AG04449 (cell line): ENCODE results near the gene DBF4.
"Not testable (repeated sequence)": the region's sequence is repeated elsewhere in the genome, so short reads cannot be mapped to it uniquely, and the experiment has no call there.

Experiments used
- CTCF ChIA-PET: fragments of 350-600 bp; formaldehyde crosslinking; extraction: SDS; loops from one replicate; lab custom pipeline; 2021; ENCODE audit warnings: antibody characterized with exemption; lab: Yijun Ruan, JAX
- POLR2A ChIA-PET: fragments of 400-600, 350-600 bp; formaldehyde crosslinking; extraction: SDS; loops from one replicate; lab custom pipeline; 2020; ENCODE audit warnings: antibody characterized with exemption, inconsistent platforms; lab: Yijun Ruan, JAX
- DNase-seq: peaks from one replicate; pipeline ENCODE4 v3.0.0-alpha.2; 2010; ENCODE audit warnings: low read depth, low spot score
- H3K4me3 ChIP-seq: 2 replicates; pipeline ENCODE4 v1.5.1; 2011; ENCODE audit warnings: low read depth, mild to moderate bottlenecking, control low read depth, low read length
- TF ChIP-seq, protein P1 (sequence below): IDR thresholded peaks from one replicate; pipeline ENCODE4 v1.5.1; 2011; ENCODE audit warnings: mild to moderate bottlenecking, moderate library complexity, low read length, control low read depth, inconsistent platforms; ENCODE audit not compliant: insufficient read depth; ENCODE audit errors: missing control alignments

The DBF4 gene

DNA sequence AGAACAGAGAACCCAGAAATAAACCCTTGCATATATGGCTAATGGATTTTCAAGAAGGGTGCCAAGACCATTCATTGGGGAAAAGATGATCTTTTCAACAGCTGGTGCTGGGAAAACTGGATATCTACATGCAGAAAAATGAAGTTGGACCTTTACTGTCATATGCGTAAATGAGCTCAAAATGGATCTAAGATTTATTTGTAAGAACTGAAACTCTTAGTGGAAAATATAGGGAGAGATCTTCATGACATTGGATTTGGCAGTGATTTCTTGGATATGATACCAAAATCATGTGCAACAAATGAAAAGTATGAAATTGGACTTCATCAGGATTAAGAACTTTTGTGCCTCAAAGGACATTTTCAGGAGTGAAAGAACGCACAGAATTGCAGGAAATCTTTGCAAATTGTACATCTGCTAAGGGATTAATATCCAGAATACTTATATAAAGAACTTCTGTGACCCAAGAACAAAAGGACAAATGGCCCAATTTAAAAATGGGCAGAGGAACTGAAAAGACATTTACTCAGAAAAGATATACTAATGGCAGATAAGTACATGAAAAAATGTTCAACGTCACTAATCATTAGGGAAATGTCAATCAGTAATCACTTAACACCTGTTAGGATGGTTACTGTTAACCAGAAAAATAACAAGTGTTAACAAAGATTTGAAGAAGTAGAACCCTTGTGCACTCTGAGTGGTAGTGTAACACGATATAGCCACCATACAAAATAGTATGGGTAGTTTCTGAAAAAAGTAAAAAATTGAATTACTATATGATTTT is 6.1 kb downstream of the DBF4 start:
- TF ChIP-seq, protein P1, sequence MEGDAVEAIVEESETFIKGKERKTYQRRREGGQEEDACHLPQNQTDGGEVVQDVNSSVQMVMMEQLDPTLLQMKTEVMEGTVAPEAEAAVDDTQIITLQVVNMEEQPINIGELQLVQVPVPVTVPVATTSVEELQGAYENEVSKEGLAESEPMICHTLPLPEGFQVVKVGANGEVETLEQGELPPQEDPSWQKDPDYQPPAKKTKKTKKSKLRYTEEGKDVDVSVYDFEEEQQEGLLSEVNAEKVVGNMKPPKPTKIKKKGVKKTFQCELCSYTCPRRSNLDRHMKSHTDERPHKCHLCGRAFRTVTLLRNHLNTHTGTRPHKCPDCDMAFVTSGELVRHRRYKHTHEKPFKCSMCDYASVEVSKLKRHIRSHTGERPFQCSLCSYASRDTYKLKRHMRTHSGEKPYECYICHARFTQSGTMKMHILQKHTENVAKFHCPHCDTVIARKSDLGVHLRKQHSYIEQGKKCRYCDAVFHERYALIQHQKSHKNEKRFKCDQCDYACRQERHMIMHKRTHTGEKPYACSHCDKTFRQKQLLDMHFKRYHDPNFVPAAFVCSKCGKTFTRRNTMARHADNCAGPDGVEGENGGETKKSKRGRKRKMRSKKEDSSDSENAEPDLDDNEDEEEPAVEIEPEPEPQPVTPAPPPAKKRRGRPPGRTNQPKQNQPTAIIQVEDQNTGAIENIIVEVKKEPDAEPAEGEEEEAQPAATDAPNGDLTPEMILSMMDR = no peak
- CTCF ChIA-PET = interaction anchor here (1.2 to 1.5 kb wide), 2 partner anchors 83 to 376 kb away, joined by 3 read pairs; no protein-coding TSS in a partner anchor
- no peak for DNase-seq
- POLR2A ChIA-PET = no interaction called here
- no peak overlapping the region for H3K4me3 ChIP-seq

DNA sequence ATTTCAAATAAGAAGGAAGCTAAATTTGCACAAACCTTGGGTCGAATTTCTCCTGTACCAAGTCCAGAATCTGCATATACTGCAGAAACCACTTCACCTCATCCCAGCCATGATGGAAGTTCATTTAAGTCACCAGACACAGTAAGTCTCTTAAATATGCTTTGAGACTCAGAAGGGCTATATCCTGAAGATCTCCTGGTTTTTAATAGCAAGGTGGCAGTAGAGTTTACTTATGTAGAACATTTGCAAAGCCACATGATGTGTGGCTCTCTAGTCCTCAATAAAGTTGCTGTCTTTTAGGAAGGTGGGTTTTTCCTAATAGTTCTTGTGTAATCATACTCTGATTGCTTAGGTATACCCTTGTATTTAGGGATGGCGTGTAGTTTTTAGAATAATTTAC is 8.7 kb downstream of the DBF4 start:
- ChIA-PET CTCF (interaction anchor here (0.6 to 6.5 kb wide), 6 partner anchors 11 to 379 kb away, joined by 3 to 70 read pairs (median 4); no protein-coding TSS in a partner anchor), POLR2A (no interaction called here)
- DNase-seq = no peak
- no peak overlapping the region for H3K4me3 ChIP-seq
- TF ChIP-seq, protein P1 = no peak

DNA sequence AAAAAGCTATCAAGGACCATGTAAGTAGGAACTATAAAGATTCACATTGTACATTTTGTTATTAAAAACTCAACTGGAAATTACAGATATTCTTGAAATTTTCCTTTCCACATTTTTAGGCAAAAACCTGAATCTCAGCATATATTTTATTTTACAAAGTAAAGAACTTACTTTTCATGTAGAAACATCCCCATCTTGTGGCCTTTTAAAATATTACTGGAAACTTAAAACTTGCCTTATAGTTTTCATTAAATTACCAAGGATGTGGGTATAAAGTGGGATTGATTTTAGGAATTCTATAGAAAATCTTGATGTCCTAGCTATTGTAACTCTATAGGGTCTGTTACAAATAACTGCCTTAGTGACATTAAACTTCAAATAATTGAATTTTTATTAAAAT is 10.6 kb downstream of the DBF4 start:
- no peak overlapping the region for H3K4me3 ChIP-seq
- ChIA-PET CTCF (interaction anchor here (0.7 to 6.5 kb wide), 23 partner anchors 9 to 650 kb away, joined by 3 to 70 read pairs (median 3); partner anchors contain the start of genes DBF4, RUNDC3B and SLC25A40), POLR2A (no interaction called here)
- no peak for DNase-seq
- TF ChIP-seq, protein P1 = no peak

DNA sequence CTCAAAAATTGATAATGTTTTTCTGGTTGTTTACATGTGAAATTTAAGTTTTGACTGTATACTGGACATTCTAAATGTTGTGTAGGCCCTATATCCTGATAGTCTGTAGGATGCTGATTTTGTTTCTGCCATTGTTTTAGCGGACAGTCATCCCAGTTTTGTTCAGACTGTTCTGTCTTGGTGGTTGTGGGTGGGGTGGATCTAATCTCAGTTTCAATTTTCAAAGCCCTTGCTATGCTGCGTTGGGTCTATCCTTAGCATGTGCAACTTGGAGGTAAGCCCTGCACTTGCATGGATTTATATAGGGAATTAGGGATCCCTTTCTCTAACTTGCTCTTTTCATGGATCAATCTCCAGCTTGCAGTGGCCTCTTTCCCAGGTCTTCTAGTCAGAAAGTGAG is 19.1 kb downstream of the DBF4 start:
- POLR2A ChIA-PET = no interaction called here
- CTCF ChIA-PET = interaction anchor here (1.9 kb wide), 1 partner anchor 9 kb away, joined by 7 read pairs; no protein-coding TSS in a partner anchor
- no peak overlapping the region for H3K4me3 ChIP-seq
- TF ChIP-seq, protein P1 = no peak
- no peak for DNase-seq

DNA sequence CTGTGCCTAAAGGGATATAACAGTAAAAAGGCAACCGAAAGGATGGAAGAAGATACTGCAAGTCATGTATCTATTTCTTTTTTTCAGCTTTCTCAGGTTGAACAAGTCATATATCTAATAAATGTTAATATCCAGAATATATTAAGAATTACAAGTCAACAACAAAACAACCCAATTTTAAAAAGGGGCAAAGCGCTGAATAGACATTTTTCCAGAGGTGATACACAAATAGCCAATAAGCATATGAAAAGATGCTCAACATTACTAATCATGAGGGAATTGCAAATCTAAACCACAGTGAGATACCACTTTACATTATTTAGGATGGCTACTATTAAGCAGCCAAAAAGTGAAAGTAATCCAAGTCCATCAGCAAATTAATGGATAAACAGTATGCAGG is 23.0 kb downstream of the DBF4 start:
- TF ChIP-seq, protein P1 = no peak
- no peak for DNase-seq
- H3K4me3 ChIP-seq = no peak overlapping the region
- CTCF ChIA-PET = no interaction called here
- POLR2A ChIA-PET = no interaction called here

DNA sequence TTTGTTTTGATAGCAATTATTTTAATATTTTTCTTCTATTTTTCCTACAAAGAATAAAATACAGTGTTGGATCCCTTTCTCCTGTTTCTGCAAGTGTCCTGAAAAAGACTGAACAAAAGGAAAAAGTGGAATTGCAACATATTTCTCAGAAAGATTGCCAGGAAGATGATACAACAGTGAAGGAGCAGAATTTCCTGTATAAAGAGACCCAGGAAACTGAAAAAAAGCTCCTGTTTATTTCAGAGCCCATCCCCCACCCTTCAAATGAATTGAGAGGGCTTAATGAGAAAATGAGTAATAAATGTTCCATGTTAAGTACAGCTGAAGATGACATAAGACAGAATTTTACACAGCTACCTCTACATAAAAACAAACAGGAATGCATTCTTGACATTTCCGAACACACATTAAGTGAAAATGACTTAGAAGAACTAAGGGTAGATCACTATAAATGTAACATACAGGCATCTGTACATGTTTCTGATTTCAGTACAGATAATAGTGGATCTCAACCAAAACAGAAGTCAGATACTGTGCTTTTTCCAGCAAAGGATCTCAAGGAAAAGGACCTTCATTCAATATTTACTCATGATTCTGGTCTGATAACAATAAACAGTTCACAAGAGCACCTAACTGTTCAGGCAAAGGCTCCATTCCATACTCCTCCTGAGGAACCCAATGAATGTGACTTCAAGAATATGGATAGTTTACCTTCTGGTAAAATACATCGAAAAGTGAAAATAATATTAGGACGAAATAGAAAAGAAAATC is 31.0 kb downstream of the DBF4 start:
- POLR2A ChIA-PET, H3K4me3 ChIP-seq, DNase-seq: not testable (repeated sequence)
- CTCF ChIA-PET = interaction anchor here (0.7 to 1.3 kb wide), 2 partner anchors 21 to 22 kb away, joined by 3 to 4 read pairs; no protein-coding TSS in a partner anchor

DNA sequence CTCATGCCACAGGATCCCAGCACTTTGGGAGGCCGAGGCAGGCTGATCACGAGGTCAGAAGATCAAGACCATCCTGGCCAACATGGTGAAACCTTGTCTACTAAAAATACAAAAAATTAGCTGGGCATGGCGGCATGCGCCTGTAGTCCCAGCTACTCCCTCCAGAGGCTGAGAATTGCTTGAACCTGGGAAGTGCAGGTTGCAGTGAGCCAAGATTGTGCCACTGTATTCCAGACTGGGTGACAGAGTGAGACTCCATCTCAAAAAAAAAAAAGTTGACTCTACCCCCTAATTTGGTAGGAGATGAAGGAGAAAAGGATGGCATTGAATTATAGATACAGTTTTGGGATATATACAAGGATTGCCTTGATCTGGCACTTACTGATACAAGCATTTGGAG is 32.5 kb downstream of the DBF4 start:
- POLR2A ChIA-PET, DNase-seq, H3K4me3 ChIP-seq, CTCF ChIA-PET: not testable (repeated sequence)
